HG03571 (cell line): ENCODE measurements around the gene UBE2K.
"Not testable (repeated sequence)": the region's sequence is repeated elsewhere in the genome, so short reads cannot be mapped to it uniquely, and the experiment has no call there.

ENCODE experiments used
- ATAC-seq: cut with Tn5 transposase; IDR thresholded peaks from one replicate; pipeline ENCODE4 v1.9.1; 2021; ENCODE audit not compliant: unreplicated experiment

The UBE2K gene, protein sequence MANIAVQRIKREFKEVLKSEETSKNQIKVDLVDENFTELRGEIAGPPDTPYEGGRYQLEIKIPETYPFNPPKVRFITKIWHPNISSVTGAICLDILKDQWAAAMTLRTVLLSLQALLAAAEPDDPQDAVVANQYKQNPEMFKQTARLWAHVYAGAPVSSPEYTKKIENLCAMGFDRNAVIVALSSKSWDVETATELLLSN

DNA sequence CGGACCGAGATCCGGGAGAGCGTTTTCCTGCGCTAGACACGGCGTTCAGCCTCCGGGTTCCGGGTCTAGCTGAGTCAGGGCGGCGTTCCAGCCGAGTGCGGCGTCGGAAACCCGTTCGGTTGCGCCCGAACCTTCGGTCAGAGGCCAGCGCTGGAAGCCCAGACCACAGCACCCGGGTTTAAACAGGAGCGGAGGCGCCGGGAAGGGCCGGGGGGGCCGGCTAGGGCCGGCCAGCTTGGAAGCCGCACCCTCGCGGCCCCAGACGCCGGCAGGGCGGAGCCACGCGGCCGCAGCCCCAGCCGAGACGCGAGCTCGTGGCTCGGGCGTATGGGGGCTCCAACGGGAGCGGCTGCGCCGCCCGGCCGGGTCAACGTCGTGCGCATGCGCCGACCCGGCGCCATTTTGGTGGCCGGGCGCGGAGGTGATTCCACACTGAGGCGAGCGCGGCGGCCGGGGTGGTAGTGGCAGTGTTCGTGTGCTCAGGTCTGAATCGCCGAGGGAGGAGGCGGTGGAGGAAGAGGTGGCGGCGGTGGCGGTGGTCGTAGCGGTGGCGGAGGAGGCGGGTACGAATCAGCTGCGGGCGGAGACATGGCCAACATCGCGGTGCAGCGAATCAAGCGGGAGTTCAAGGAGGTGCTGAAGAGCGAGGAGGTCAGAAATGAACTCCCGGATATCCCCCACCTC is at the start of gene UBE2K:
TSS of gene UBE2K (plus strand) at position 397 of the 684 bp plus-strand sequence. CDS start at position 589, 192 bp downstream.
- peak; percentile 89 for ATAC-seq

DNA sequence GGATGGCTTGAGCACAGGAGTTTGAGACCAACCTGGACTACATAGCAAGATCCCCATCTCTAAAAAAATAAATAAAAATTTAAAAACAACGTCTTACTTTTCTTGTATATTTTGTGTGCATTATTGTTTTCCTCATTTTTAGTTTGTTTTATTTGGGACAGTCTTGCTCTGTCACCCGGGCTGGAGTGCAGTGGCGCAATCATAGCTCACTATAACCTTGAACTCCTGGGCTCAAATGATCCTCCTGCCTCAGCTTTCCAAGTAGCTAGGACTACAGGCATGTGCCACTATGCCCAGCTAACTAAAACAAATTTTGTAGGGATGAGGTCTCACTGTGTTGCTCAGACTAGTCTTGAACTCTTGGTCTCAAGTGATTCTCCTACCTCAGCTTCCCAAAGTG is 49.7 kb upstream of the UBE2K start:
- no peak for ATAC-seq

DNA sequence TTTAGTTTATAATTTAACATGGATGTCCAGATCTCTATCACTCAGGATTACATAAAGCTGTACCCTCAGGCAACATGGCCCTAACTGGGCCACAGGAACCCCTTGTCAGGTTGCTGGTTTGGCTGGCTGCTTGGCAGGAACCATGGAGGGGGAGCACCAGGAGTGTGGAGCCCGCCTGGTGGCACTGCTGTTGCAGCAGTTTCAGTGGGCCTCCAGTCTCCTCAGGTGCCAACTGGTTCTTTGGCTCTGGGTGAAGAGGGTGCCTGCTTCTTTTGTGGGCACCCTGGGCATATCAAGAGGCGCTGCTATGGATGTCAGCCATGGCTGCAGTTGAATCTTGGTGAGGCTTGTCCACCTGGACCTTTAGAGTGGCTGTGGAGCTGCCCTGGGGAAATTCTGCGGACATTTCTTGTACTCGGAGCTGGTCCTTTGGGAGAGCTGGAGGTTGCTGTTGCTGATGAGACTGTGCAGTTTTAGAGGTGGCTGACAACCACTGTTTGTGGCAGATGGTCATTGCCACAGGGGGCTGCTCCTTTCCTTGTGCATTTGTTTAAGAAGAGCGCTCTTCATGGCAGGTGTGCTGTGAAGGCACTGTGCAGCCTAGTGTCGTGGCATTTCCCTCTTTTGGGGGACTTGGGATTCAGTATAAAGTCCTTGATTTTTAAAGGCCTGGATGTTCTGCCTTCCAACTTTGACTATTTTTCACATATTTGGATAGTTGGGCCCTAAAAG is 48.9 kb upstream of the UBE2K start:
- ATAC-seq, result no peak

DNA sequence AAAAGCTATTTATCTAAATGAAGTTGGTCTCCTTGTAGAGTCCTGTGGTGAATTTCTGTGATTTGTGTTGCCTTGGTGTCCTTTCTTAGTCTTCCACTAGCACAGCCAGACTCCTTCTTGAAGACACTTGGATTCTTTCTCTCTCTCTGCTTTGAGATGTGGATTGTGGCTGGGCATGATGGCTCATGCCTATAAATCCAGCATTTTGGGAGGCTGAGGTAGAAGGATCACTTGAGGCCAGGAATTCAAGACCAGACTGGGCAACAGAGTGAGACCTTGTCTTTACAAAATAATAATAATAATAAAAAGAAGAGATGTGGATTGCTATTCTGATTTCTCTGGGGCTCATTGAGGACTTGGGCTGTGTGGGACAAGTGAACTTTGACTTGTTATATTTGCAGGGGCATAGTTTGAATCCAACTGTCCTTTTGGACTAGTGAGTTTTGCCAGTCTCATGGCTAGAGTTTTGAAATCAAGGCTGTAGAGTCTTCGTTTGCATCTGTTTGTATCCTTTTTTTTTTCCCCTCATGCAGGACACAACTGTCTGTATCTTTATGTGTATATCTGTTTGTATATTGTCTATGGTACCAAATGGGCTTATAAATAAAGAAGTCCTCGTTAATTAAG is 48.2 kb upstream of the UBE2K start:
- no peak for ATAC-seq

DNA sequence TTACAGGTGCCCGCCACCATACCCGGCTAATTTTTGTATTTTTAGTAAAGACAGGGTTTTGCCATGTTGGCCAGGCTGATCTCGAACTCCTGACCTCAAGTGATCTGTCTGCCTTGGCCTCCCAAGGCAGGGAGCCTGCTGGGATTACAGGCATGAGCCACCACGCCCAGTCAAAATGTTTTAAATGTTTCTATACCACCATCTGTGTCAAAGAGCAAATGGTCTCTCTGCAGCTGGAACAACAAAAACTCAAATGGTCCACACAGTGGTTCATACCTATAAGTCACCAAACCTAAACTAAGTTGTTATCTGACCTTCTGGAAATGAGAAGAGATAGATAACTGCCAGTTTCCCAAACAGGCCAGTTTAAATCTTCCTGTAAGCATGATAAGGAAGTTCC is 46.4 kb upstream of the UBE2K start:
- not testable (repeated sequence) for ATAC-seq

DNA sequence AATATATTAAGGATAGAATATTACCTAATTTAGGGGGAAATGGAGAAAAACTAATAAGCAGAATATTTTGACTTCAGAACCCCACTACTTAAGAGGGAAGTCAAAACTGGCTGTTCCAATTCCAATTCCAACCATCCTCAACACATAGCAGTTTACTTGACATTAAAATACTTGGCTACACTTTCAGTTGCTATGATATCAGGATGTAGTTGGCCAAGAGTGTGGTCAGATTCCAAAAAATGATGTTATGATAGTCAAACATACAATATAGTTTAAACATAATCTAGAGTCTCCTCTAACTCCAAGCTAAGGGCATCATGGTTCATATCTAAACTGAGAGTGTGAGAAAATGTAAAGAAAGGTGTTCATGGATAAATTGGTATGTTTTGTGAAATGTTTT is 42.7 kb upstream of the UBE2K start:
- no peak for ATAC-seq

DNA sequence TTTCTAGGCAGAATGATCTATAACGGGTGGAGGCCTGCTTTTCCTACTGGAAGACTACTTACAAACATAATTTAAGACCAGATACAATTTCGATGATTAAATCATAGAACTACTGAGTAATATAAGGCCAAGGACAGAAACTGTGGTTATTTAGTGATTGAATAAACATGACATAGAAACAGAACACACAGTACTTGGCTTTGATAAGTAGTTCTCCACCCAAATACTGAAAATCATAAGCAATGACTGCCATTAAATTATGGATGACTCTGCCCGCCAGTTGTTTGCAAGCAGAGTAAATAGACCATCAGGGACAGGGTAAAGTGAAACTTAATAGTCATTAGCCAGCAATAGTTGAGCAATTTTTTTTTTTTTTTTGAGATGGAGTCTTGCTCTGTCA is 42.1 kb upstream of the UBE2K start:
- no peak for ATAC-seq

DNA sequence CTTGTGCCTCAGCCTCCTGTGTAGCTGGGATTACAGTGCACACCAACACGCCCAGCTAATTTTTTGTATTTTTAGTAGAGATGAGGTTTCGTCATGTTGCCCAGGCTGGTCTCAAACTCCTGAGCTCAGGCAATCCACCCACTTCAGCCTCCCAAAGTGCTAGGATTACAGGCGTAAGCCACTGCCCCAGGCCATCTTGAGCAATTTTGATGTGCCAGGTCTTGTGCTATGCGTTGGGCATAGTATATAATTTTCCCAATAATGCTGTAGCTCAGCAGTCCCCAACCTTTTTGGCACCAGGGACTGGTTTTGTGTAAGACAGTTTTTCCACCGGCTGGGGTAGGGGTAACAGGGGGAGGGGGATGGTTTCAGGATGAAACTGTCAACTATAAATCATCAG is 41.3 kb upstream of the UBE2K start:
- ATAC-seq, result not testable (repeated sequence)

DNA sequence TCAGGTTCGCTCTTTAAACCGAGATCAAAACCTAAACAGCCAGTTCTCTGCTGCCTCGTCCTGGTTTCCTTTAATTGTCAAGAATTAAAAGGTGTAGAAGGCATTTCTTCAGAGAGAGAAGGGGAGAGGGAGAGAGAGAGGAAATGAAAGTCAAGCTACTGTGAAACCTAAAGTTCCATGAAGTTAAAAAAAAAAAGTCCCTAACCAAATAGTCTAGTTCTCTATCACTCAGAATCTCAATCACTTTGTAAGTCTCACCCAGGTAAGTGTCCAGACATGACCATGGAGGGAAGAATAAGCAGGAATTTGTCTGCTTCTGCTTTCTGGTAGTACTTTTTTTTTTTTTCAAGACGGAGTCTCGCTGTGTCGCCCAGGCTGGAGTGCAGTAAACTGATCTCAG is 40.5 kb upstream of the UBE2K start:
- peak; percentile 79 for ATAC-seq

DNA sequence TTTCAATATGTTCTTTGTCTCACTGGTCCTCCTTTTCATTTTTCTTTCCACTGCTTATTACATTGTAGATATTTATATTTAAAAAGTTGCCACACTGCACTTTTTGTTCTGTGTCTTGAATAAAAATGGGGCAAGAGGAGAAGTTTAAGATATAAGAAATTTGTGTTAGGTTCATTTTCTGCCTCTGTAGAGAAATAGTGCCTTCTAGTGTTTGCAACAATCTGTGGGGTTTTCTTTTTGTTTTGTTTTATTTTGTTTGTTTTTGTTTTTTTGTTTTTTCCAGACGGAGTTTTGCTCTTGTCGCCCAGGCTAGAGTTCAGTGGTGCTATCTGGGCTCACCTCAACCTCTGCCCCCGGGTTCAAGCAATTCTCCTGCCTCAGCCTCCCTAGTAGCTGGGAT is 39.2 kb upstream of the UBE2K start:
- no peak for ATAC-seq

DNA sequence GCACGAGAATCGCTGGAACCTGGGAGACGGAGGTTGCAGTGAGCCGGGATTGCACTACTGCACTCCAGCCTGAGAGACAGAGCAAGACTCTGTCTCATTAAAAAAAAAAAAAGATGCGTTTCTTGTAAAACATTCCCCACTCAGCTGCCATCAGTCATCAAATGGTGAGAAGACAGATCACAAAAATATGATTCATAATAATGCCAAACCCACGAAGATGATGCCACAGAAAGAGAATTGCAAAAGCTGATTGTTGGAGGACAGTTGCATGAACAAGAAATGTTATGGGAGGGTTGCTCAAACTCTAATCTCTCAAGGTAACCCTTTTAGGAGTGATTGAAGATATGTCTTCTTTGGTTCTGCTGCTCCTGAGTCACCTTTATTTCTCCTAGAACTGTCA is 37.9 kb upstream of the UBE2K start:
- no peak for ATAC-seq

DNA sequence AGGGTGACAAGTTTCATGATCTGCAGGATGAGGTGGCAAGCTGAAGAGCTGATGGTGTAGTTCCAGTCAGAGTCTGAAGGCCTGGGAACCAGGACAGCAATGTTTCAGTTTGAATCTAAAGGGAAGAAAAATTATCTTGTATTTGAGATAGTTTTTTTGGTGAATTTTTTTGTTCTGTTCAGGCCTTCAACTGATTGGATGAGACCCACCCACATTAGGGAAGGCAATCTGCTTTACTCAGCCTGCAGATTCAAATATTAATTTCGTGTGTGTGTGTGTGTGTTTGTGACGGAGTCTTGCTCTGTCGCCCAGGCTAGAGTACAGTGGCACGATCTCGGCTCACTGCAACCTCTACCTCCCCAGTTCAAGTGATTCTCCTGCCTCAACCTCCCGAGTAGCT is 37.2 kb upstream of the UBE2K start:
- ATAC-seq, result no peak

DNA sequence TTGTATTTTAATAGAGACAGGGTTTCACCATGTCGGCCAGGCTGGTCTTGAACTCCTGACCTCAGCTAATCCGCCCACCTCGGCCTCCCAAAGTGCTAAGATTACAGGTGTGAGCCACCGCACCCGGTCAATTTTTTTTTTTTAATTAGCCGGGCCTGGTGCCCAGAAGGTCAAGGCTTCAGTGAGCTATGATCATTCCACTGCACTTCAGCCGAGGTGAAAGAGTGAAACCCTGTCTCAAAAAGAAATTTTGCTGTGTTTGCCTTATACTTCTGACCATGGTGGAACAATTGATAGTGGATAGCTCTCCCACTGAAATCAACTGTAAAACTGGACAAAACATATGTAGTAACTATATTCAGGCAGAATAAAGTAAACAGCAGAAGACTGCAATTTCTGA is 35.3 kb upstream of the UBE2K start:
- no peak for ATAC-seq

DNA sequence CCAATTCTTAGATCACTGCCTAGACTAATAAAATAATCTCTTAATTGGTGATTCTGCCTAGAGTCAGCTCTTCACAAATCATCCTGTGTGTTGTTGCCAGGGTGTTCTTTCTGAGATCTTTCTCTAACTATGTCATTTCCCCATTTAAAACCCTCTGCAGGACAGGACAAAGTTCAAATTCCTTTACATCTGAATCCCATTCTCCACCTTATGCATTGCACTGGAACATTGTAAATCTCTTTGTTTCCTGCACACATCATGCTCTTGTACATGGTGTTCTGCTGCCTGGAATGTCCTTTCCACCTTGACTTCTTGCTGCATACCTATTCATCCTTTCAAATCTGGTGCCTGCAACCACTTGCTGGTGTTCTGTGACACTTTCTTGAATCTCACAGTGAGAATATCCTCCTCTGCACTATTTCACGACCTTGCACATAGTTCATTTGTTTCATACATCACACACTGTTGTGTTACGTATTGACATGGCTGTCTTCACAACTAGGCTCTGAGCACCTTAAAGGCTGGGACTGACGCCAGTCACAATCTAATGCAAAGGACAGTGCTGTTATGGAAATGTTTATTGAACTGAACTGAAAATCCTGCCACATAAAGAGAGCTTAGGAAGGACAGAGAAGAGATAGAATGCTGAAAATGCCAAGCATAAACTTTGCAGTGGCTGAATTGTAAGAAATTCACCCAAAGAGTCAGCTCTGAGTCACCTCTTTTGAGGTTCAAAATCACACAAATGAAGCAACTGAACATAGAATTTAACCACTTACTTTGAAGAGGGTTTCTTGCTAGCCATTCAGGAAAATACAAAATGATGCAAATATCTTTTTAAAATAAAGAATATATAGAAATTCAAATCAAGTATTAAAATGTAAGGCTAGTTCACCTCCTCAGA is 32.9 kb upstream of the UBE2K start:
- no peak for ATAC-seq

DNA sequence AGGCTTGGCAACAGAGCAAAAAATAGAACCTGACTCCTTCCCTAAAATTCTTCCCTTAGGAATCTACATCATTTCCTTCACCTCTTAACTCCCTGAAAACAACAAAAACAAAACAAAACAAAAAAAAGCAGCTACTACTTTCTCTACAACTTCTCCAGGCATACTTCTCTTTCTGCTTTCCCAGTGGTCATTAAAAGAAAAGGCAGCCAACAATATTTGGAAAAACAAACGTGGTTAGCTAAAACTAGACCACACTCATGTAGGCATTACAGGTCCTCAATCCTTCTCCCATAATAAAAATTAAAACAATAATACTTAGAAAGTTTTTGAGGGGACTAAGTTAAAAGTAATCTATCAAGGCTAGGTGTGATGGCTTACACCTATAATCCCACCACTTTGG is 30.2 kb upstream of the UBE2K start:
- ATAC-seq, result no peak

DNA sequence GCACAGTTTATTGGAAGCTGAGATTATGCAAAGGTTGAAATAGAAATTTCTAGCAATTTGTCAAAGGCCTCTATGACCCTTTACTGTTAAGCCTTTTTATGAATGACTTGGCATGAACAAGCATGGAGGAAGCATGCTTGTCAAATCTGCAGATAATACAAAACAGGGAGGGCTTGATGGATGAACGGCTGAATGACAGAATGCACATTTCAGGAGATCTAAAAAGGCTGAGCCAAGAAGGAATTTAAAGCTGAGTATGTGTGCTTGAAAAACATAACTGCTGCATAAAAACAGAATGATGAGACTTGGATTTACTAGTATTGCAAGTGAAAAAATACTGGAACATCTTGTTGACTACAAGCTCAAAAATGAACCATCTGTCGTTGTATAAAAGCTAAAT is 29.0 kb upstream of the UBE2K start:
- ATAC-seq, result no peak

DNA sequence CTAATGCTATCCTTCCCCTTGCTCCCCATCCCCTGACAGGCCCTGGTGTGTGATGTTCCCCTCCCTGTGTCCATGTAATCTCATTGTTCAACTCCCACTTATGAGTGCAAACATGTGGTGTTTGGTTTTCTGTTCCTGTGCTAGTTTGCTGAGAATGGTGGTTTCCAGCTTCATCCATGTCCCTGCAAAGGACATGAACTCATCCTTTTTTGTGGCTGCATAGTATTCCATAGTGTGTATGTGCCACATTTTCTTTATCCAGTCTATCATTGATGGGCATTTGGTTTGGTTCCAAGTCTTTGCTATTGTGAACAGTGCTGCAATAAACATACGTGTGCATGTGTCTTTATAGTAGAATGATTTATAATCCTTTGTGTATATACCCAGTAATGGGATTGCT is 27.6 kb upstream of the UBE2K start:
- ATAC-seq, result not testable (repeated sequence)

DNA sequence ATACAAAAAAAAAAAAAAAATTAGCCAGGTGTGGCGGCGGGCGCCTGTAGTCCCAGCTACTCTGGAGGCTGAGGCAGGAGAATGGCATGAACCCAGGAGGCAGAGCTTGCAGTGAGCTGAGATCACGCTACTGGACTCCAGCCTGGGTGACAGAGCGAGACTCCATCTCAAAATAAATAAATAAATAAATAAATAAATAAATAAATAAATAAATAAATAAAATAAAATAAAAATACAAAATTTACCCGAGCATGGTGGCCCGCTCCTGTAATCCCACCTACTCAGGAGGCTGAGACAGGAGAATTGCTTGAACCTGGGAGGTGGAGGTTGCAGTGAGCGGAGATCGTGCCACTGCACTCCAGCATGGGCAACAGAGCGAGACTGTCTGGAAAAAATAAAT is 22.3 kb upstream of the UBE2K start:
- not testable (repeated sequence) for ATAC-seq

DNA sequence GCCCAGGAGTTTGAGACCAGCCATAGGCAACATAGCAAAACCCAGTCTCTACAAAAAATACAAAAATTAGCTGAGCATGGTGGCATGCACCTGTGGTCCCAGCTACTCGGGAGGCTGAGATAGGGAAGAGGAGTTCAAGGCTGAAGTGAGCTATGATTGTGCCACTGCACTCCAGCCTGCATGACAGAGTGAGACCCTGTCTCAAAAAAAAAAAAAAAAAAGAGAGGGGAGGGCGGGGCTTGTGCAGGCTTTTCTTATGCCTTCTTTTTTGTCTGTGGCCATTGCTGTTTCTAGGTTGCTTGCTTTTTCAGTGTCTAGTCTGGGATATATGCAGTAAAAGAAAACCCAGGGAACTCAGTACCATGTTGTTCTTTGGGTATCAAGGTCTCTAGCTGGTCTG is 16.9 kb upstream of the UBE2K start:
- not testable (repeated sequence) for ATAC-seq

DNA sequence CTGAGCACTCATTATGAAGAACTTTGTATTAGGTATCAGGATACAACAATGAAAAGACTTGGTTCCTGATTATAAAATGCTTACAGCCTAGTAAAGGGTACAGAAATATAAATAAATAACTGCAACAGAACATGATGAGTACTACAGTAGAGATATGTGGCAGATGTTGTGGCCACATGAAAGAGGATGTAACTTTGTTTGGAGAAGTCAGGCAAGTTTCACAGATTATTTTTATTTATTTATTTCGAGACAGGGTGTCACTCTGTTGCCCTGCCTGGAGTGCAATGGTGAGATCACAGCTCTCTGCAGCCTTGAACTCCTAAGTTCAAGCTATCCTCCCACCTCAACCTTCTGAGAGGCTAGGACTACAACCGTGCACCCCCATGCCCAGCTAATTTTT is 15.8 kb upstream of the UBE2K start:
- ATAC-seq, result no peak

DNA sequence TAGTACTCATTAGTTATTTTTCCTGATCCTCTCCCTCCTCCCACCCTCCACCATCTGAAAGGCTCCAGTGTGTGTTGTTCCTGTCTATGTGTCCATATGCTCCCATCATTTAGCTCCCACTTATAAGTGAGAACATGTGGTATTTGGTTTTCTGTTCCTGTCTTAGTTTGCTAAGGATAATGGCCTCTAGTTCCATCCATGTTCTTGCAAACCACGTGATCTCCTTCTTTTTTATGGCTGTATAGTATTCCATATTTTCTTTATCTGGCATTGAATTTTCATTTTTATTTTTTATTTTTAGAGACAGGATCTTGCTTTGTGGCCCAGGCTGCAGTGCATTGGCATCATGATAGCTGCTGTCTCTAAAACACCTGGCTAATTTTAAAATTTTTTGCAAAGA is 11.9 kb upstream of the UBE2K start:
- ATAC-seq, result no peak
